Measurements from ENCODE around the gene TCL1A. TPM values are rescaled to one million over a fixed set of nuclear protein-coding genes. Genes with fewer than 3 reads are reported as not detected.
"Not testable (repeated sequence)": the region's sequence is repeated elsewhere in the genome, so short reads cannot be mapped to it uniquely, and the experiment has no call there.

Gene TCL1A
- polyA plus RNA-seq (ENCODE audit: insufficient read length in 4 of 4), result 1 to 10 TPM in 3 of 4 donors, under 1 TPM in 1; 0.84 to 1.6 (median 1.1) TPM

DNA sequence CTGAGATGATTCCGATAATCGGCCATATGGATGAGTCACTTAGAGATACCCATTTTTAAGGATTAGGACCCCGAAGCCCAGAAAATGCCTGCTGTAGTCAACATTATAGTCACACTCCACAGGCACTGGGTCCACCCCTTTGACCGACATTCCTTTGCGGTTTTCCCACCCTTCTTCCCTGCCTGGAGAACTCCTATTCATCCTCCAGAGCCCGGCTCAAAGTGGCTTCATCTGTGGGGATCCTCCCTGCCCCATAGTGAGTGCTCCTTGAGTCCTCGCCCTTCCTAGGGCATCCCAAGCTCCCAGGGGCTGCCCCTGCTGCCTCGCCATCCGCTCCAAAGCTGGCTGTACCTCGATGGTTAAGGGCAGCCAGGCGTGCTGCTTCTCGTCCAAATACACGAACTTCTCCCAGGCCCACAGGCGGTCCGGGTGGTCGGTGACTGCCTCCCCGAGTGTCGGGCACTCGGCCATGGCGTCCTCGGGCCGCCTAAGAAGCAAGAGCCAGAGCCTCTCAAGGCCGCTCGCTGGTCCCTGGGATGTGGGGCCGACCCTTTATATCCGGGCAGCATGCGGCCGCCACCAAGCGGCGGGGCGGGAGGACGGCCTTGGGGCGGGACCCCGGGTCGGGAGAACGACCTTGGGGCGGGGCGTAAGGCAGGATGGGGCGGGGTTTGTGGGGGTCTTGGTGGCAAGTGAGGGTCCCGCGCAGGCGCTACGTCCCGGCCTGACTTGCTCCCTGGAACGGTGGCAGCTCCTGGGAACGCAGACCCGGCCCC lies at the start of gene TCL1A:
TCL1A (minus strand) TSS at position 530 of the 776 bp plus-strand sequence; CDS start at position 471, 59 bp downstream.
- DNase-seq (ENCODE audit: low read depth in 4 of 4, low spot score in 3 of 4), result no peak

- DNase-seq (ENCODE audit: low read depth in 4 of 4, low spot score in 3 of 4), result not testable (repeated sequence)
Observed at GRCh38 chr14:95763032-95763431, 49.1 kb upstream of the TCL1A start.

GRCh38 chr14:95761436-95761835 lies 47.5 kb upstream of the TCL1A start:
- no peak for DNase-seq (ENCODE audit: low read depth in 4 of 4, low spot score in 3 of 4)

DNA sequence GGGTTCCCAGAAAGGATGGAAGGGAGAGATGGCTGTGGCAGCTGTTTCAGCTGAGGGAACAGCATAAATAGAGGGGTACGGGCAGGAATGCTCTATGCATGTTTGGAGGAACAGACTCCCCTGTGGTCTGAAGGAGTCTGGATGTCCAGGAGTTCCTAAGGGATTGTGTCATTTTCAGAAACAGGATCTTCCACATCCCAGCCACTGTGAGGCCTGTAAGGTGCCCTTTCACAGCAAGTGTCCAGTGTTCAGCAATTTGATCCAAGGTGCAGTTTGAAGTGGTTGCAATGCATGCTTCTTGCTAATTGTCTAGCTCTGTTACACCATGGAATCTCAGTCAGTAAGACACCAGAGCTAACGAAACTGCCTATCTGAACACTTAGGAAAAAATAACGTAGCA lies 46.7 kb upstream of the TCL1A start:
- DNase-seq (ENCODE audit: low read depth in 4 of 4, low spot score in 3 of 4), result no peak

GRCh38 chr14:95759941-95760340 lies 46.0 kb upstream of the TCL1A start:
- DNase-seq (ENCODE audit: low read depth in 4 of 4, low spot score in 3 of 4), result no peak

DNA sequence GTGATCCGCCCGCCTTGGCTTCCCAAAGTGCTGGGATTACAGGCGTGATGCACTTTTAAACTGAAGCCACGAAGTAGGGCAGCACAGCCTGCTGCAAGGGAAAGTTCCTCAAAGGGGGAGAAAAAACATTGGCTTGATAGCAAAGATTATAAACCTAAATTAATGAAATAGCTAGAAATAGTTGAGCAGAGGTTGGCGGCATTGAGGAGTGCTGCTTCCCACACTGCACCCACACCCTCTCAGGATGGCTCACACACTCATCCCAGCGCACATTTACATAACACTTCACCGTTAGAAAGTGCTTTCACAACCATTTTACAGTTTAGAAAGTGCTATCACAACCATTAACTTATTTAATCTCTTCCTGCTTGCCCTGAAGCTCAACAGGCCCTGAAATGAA lies 44.4 kb upstream of the TCL1A start:
- no peak for DNase-seq (ENCODE audit: low read depth in 4 of 4, low spot score in 3 of 4)

DNA sequence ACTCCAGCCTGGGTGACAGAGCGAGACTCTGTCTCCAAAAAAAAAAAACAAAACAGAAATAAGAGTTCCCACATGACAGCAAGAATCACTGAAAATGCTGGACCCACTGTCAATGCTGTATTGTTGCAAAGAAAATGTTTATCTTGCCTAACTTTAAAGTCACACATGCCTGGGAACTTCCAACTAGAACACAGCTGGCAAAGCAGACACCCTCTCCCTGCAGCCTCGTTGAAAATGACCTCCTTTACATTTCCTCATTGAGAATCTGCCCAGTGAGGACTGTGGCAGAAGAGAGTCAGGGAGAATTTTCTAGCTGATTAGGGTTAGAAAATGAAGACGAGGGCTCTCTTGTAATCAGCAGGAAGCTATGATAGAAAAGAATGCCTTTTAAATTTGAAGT lies 42.8 kb upstream of the TCL1A start:
- DNase-seq (ENCODE audit: low read depth in 4 of 4, low spot score in 3 of 4), result no peak

- no peak for DNase-seq (ENCODE audit: low read depth in 4 of 4, low spot score in 3 of 4)
Observed at GRCh38 chr14:95756127-95756526, 42.2 kb upstream of the TCL1A start.

DNA sequence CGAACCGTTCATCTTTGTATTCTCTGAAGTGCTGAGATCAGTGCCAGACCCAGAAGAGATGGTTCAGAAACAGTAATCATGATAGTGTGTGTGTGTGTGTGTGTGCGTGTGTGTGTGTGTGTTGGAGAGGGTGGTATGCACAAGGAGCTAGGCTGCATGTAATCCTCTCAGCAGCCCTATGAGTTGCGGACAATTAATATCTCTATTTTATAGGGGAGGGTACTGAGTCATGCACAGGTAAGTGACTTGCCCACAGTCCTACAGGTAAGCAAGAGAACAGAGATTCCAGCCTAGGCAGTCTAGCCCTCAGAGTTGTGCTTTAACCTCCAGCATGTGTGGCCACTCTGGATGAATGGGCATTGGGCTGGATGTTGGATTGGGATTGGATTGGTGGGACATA lies 27.9 kb upstream of the TCL1A start:
- no peak for DNase-seq (ENCODE audit: low read depth in 4 of 4, low spot score in 3 of 4)

- peak in 1 of 4 donors; percentile 22 for DNase-seq (ENCODE audit: low read depth in 4 of 4, low spot score in 3 of 4)
Observed at GRCh38 chr14:95741038-95741490, 27.1 kb upstream of the TCL1A start.

GRCh38 chr14:95739356-95739755 lies 25.4 kb upstream of the TCL1A start:
- DNase-seq (ENCODE audit: low read depth in 4 of 4, low spot score in 3 of 4), result no peak

GRCh38 chr14:95733212-95733611 lies 19.3 kb upstream of the TCL1A start:
- no peak for DNase-seq (ENCODE audit: low read depth in 4 of 4, low spot score in 3 of 4)

- DNase-seq (ENCODE audit: low read depth in 4 of 4, low spot score in 3 of 4), result no peak
Observed at GRCh38 chr14:95730126-95730525, 16.2 kb upstream of the TCL1A start.

GRCh38 chr14:95729402-95730028 lies 15.6 kb upstream of the TCL1A start:
- DNase-seq (ENCODE audit: low read depth in 4 of 4, low spot score in 3 of 4), result not testable (repeated sequence)

GRCh38 chr14:95727056-95727700 lies 13.3 kb upstream of the TCL1A start:
- DNase-seq (ENCODE audit: low read depth in 4 of 4, low spot score in 3 of 4), result no peak

- no peak for DNase-seq (ENCODE audit: low read depth in 4 of 4, low spot score in 3 of 4)
Observed at GRCh38 chr14:95725685-95726336, 11.9 kb upstream of the TCL1A start.

DNA sequence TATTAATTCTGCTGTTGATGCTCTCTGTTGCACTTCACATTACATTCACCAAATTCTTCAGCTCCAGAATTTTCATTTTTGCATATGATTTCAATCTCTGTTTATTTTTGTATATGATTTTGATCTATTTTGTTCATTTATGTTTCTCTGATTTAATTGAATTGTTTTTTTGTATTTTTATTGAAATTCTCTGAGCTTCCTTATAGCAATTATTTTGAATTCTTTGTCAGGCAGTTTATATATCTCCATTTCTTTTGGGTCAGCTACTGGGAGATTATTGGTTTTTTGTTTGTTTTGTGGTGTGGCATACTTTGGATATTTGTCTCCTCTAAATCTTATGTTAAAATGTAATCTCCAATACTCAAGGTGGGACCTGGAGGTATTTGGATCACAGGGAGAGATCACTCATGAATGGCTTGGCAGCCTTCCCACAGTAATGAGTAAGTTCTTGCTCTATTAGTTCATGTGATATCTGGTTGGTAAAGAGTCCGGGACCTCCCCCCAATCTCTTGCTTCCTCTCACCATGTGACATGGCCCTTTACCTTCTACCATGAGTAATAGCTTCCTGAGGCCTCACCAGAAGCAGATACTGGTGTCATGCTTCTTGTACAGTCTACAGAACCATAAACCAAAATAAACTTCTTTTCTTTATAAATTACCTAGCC lies 8.7 kb upstream of the TCL1A start:
- no peak for DNase-seq (ENCODE audit: low read depth in 4 of 4, low spot score in 3 of 4)

- no peak for DNase-seq (ENCODE audit: low read depth in 4 of 4, low spot score in 3 of 4)
Observed at GRCh38 chr14:95712398-95712797, 1.5 kb downstream of the TCL1A start.

- DNase-seq (ENCODE audit: low read depth in 4 of 4, low spot score in 3 of 4), result no peak
Observed at GRCh38 chr14:95711476-95712176, 2.3 kb downstream of the TCL1A start.

GRCh38 chr14:95710106-95710505 lies 3.8 kb downstream of the TCL1A start:
- no peak for DNase-seq (ENCODE audit: low read depth in 4 of 4, low spot score in 3 of 4)

Measured in right renal pelvis (tissue), 4 donors.